PC-3 (cell line): ENCODE data around the gene JPH3. TPM values are rescaled to one million over a fixed set of nuclear protein-coding genes. Genes with fewer than 3 reads are reported as not detected.

Experiments
- ATAC-seq: fragments of 200-7000 bp; cut with Tn5 transposase; 2 replicates; pipeline ENCODE4 v1.9.1; 2020; ENCODE audit warnings: mild to moderate bottlenecking, moderate library complexity
- BruUV-seq: library from RNA; stranded (reverse); fragments of 400-500 nt; replicated peaks from 2 replicates; lab custom pipeline; 2021; lab: Mats Ljungman, UMichigan
- CTCF ChIA-PET: fragments of 300-600 bp; sonication (Branson Sonifier 250); formaldehyde crosslinking; loops from one replicate; lab custom pipeline; 2022; ENCODE audit warnings: antibody characterized with exemption; lab: Charles Lee
- POLR2A ChIA-PET: fragments of 300-600 bp; sonication (Branson Sonifier 250); formaldehyde crosslinking; loops from one replicate; lab custom pipeline; 2022; ENCODE audit warnings: antibody characterized with exemption; ENCODE audit not compliant: unreplicated experiment; lab: Charles Lee
- DNase-seq: peaks from one replicate; pipeline ENCODE4 v3.0.0-alpha.2; 2015
- H2AFZ ChIP-seq: fragments of 300-600 bp; sonication (generic); 2 replicates; pipeline ENCODE4 v1.6.0; 2016; ENCODE audit warnings: antibody characterized with exemption, low read length
- H3F3A ChIP-seq: fragments of 300-600 bp; sonication (generic); one replicate; pipeline ENCODE4 v1.6.0; 2017; ENCODE audit warnings: antibody characterized with exemption, low read length, control low read depth, mild to moderate bottlenecking; ENCODE audit not compliant: unreplicated experiment
- H3K27ac ChIP-seq: fragments of 300-600 bp; sonication (generic); 2 replicates; pipeline ENCODE4 v1.5.1; 2016; ENCODE audit warnings: mild to moderate bottlenecking, low read length
- H3K27me3 ChIP-seq: fragments of 300-600 bp; sonication (generic); 2 replicates; pipeline ENCODE4 v1.6.1; 2016; ENCODE audit warnings: low read length, mixed read lengths
- H3K36me3 ChIP-seq: fragments of 300-600 bp; sonication (generic); 2 replicates; pipeline ENCODE4 v1.6.1; 2016; ENCODE audit warnings: low read depth, mixed run types, low read length, mixed read lengths
- H3K4me1 ChIP-seq: fragments of 300-600 bp; sonication (generic); 2 replicates; pipeline ENCODE4 v1.5.1; 2016; ENCODE audit warnings: low read length; ENCODE audit not compliant: insufficient read depth
- H3K4me2 ChIP-seq: fragments of 300-600 bp; sonication (generic); 2 replicates; pipeline ENCODE4 v1.6.0; 2016; ENCODE audit warnings: low read length
- H3K4me3 ChIP-seq: fragments of 300-600 bp; sonication (generic); 2 replicates; pipeline ENCODE4 v1.5.1; 2016; ENCODE audit warnings: mild to moderate bottlenecking, low read length, mixed read lengths
- H3K79me2 ChIP-seq: fragments of 300-600 bp; sonication (generic); 2 replicates; pipeline ENCODE4 v1.6.1; 2017; ENCODE audit warnings: low read length, mixed read lengths
- H3K9ac ChIP-seq: fragments of 300-600 bp; sonication (generic); 2 replicates; pipeline ENCODE4 v1.6.0; 2016; ENCODE audit warnings: mild to moderate bottlenecking, low read length
- H3K9me2 ChIP-seq: fragments of 300-600 bp; sonication (generic); replicated peaks from 2 replicates; pipeline ENCODE4 v1.6.1; 2016; ENCODE audit warnings: mixed run types, low read length, mixed read lengths
- H3K9me3 ChIP-seq: fragments of 300-600 bp; sonication (generic); 2 replicates; pipeline ENCODE4 v1.6.1; 2016; ENCODE audit warnings: low read length, mixed read lengths
- H4K20me1 ChIP-seq: fragments of 300-600 bp; sonication (generic); 2 replicates; pipeline ENCODE4 v1.6.1; 2016; ENCODE audit warnings: low read length, mixed read lengths
- EZH2 ChIP-seq: fragments of 300-600 bp; sonication (generic); IDR thresholded peaks from one replicate; pipeline ENCODE4 v1.6.1; 2017; ENCODE audit warnings: antibody characterized with exemption, mild to moderate bottlenecking, low read length; ENCODE audit not compliant: unreplicated experiment
- EZH2phosphoT487 ChIP-seq: fragments of 300-600 bp; sonication (generic); IDR thresholded peaks from 2 replicates; pipeline ENCODE4 v1.6.1; 2018; ENCODE audit warnings: mild to moderate bottlenecking, antibody characterized with exemption, low read length, borderline replicate concordance
- intact Hi-C: fragments of 100-400 bp; cut with micrococcal nuclease; formaldehyde crosslinking; loops from 2 replicates; pipeline ENCODE4 v1.9.0; 2023
- total RNA-seq: library from RNA; depleted of rRNA; stranded (reverse); fragments of >200 nt; gene quantifications from 2 replicates; pipeline ENCODE4 v1.2.3, GENCODE V29; 2014
- TF ChIP-seq, protein P1 (sequence below): fragments of 300-600 bp; sonication (generic); conservative IDR thresholded peaks from 2 replicates; pipeline ENCODE4 v1.5.1; 2017; ENCODE audit warnings: antibody characterized with exemption, low read depth, mild to moderate bottlenecking, low read length

The JPH3 gene
- total RNA-seq, 1 experiment from 2014 or later: not detected

- H3K27me3 ChIP-seq: peaks cover 9% of the 10 kb centered on the region; the same call in 1 of the 2 replicates
- H3K9ac ChIP-seq: no peak overlapping the region
- no peak overlapping the region for H3K27ac ChIP-seq
- ChIA-PET CTCF (no interaction called here), POLR2A (no interaction called here)
- no peak for ATAC-seq
- no peaks in the 10 kb centered on the region for H3F3A ChIP-seq
- BruUV-seq: no TSS peak
- H3K79me2 ChIP-seq: no peaks in the 10 kb centered on the region
- H3K9me3 ChIP-seq: no peaks in the 10 kb centered on the region
- H3K9me2 ChIP-seq: no peaks in the 10 kb centered on the region
- H4K20me1 ChIP-seq: no peaks in the 10 kb centered on the region
- no peak overlapping the region for H3K4me3 ChIP-seq
- H2AFZ ChIP-seq: no peak overlapping the region
- no peaks in the 10 kb centered on the region for H3K36me3 ChIP-seq
- TF ChIP-seq EZH2: no peak
- TF ChIP-seq EZH2phosphoT487: no peak
- TF ChIP-seq, protein P1, sequence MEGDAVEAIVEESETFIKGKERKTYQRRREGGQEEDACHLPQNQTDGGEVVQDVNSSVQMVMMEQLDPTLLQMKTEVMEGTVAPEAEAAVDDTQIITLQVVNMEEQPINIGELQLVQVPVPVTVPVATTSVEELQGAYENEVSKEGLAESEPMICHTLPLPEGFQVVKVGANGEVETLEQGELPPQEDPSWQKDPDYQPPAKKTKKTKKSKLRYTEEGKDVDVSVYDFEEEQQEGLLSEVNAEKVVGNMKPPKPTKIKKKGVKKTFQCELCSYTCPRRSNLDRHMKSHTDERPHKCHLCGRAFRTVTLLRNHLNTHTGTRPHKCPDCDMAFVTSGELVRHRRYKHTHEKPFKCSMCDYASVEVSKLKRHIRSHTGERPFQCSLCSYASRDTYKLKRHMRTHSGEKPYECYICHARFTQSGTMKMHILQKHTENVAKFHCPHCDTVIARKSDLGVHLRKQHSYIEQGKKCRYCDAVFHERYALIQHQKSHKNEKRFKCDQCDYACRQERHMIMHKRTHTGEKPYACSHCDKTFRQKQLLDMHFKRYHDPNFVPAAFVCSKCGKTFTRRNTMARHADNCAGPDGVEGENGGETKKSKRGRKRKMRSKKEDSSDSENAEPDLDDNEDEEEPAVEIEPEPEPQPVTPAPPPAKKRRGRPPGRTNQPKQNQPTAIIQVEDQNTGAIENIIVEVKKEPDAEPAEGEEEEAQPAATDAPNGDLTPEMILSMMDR: no peak
- no peaks in the 10 kb centered on the region for H3K4me1 ChIP-seq
- no peak overlapping the region for H3K4me2 ChIP-seq
- intact Hi-C loops: no loop called here
- no peak for DNase-seq
Observed at GRCh38 chr16:87669672-87670071, 67.4 kb downstream of the JPH3 start.

GRCh38 chr16:87671221-87671620 is 68.9 kb downstream of the JPH3 start:
- peaks cover 9% of the 10 kb centered on the region; the same call in 1 of the 2 replicates for H3K27me3 ChIP-seq
- no peaks in the 10 kb centered on the region for H3K4me1 ChIP-seq
- POLR2A ChIA-PET: no interaction called here
- H4K20me1 ChIP-seq: no peaks in the 10 kb centered on the region
- no peaks in the 10 kb centered on the region for H3K79me2 ChIP-seq
- no peaks in the 10 kb centered on the region for H3K9me3 ChIP-seq
- H3K9me2 ChIP-seq: no peaks in the 10 kb centered on the region
- TF ChIP-seq EZH2: no peak
- TF ChIP-seq EZH2phosphoT487: no peak
- TF ChIP-seq, protein P1: peak; percentile 34; the same call in 1 of the 2 replicates
- BruUV-seq: no TSS peak
- H2AFZ ChIP-seq: no peak overlapping the region
- H3K4me3 ChIP-seq: no peak overlapping the region
- ATAC-seq (no peak; the same call in 1 of the 2 replicates), DNase-seq (peak; percentile 28)
- no peaks in the 10 kb centered on the region for H3K36me3 ChIP-seq
- H3F3A ChIP-seq: no peaks in the 10 kb centered on the region
- no peak overlapping the region for H3K27ac ChIP-seq
- intact Hi-C loops: no loop called here
- no peak overlapping the region for H3K4me2 ChIP-seq
- H3K9ac ChIP-seq: no peak overlapping the region
- CTCF ChIA-PET: no interaction called here

DNA sequence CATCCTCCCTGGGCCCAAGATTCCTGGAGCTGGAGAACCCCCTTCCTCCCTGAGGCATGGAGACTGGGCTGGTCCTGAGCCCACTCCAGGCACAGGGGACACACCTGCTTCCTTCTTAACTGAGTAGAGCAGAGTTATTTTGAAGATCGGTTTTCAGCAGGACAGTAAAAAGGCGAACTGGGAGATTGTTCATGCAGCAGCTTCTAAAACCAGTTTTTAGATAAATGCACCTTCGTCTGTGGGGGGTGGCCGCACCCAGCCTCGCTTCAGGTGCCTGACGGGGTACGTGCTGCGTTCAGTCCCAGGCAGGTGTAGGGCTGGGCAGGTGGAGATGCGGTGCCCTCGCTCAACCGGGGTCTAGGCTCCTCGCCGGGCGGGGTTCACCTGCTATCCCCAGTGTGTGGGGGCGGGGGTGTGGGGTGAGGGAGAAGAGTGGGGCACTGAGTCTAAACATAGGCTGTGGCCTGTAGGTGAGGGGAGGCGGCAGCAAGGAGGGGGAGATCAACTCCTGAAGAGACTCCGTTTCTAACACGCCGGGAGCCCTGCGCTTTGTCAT is 69.5 kb downstream of the JPH3 start:
- ATAC-seq: no peak
- no peak overlapping the region for H2AFZ ChIP-seq
- no peaks in the 10 kb centered on the region for H3F3A ChIP-seq
- no peaks in the 10 kb centered on the region for H4K20me1 ChIP-seq
- H3K4me1 ChIP-seq: no peaks in the 10 kb centered on the region
- H3K27ac ChIP-seq: no peak overlapping the region
- intact Hi-C loops: no loop called here
- no peak for TF ChIP-seq EZH2
- no peak for TF ChIP-seq EZH2phosphoT487
- TF ChIP-seq, protein P1: no peak
- no peak overlapping the region for H3K4me2 ChIP-seq
- H3K9me3 ChIP-seq: no peaks in the 10 kb centered on the region
- no peaks in the 10 kb centered on the region for H3K36me3 ChIP-seq
- BruUV-seq: no TSS peak
- H3K9me2 ChIP-seq: no peaks in the 10 kb centered on the region
- ChIA-PET CTCF (no interaction called here), POLR2A (no interaction called here)
- no peaks in the 10 kb centered on the region for H3K79me2 ChIP-seq
- peaks cover 7% of the 10 kb centered on the region; the same call in 1 of the 2 replicates for H3K27me3 ChIP-seq
- no peak for DNase-seq
- H3K4me3 ChIP-seq: no peak overlapping the region
- no peak overlapping the region for H3K9ac ChIP-seq
